ENCODE measurements around the gene SCUBE1. TPM values are rescaled to one million over a fixed set of nuclear protein-coding genes. Genes with fewer than 3 reads are reported as not detected.

Gene SCUBE1
- polyA plus RNA-seq, 1 of the 3 experiments (the other 2 are of a cell fraction) = 0.56 TPM

DNA sequence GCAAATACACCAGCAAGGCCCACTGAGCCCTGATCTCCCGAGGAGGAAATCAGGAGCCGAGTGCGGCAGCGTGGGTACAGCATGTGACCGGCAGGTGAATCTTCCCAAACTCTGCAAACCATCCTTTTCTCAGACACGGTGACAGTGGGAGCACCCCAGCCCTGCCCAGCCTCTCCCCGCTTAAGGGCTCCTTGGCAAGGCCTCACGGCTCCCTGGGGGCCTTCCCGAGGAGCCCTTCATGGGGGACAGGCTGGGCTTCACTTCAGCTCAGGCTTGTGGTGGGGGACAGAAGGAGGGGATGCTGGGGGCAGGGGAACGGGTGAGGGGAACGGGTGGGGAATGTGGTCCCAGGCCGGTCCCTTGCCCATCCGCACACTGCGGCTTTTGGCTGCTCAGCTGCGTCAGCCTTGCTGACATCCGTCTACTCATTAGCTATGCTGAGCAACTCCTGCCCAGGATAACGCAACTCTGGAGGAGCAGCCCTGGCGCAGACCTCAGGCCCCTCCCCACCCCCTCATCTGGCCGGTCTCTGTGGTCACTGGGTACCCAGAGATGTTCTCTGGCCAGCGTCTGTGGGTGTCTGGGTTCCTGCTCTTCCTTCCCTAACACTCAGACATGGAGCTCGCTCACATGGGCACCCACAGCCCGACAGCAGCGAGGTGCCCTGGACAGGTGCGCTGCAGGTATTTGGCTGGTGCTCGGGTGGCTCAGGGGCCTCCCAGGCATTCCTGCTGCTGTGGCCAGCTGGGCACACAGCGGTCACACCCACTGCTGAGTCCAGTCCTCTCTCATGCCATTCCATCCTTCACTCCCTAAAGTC is 134.3 kb downstream of the SCUBE1 start:
- no peak for DNase-seq
- Histone ChIP-seq H3K4me1 (ENCODE audit: control insufficient read depth in 1 of 2, insufficient read depth in 2 of 2, low read depth in 1 of 2, low read length in 1 of 2) (no peaks in the 10 kb centered on the region), H3K4me2 (no peak overlapping the region), H3K27ac (ENCODE audit: low read depth in 2 of 2, low read length in 1 of 2) (no peak overlapping the region), H3K4me3 (ENCODE audit: low read depth in 2 of 2, low read length in 1 of 2) (no peak overlapping the region), H2AFZ (ENCODE audit: low read depth) (no peak overlapping the region), H3K9me2 (no peaks in the 10 kb centered on the region), H3K36me3 (replicated peaks in 1 of 2; ENCODE audit: control insufficient read depth in 1 of 2, insufficient read depth in 2 of 2, low read length in 1 of 2) (no peaks in the 10 kb centered on the region), H3K9ac (no peak overlapping the region), H3F3A (replicated peaks; ENCODE audit: insufficient read depth) (no peaks in the 10 kb centered on the region), H4K20me1 (ENCODE audit: insufficient read depth) (no peaks in the 10 kb centered on the region), H3K27me3 (ENCODE audit: insufficient read depth) (no peaks in the 10 kb centered on the region), H3K79me2 (ENCODE audit: insufficient read depth) (no peaks in the 10 kb centered on the region), H3K9me3 (no peaks in the 10 kb centered on the region)
- TF ChIP-seq CHD2 (IDR thresholded peaks at IDR 0.05; ENCODE audit: low read length, partially characterized antibody) (no peak), REST (IDR thresholded peaks at IDR 0.05; ENCODE audit: low read depth, low read length) (no peak), GATA2 (CRISPR knock-in tag; IDR thresholded peaks at IDR 0.05) (no peak), RXRA (IDR thresholded peaks at IDR 0.05; ENCODE audit: borderline replicate concordance, low read depth) (no peak), CTCF (IDR thresholded peaks at IDR 0.05) (no peak), RCOR1 (IDR thresholded peaks at IDR 0.05; ENCODE audit: low read length) (no peak), GABPA (IDR thresholded peaks at IDR 0.05; ENCODE audit: low read depth) (no peak), USF1 (IDR thresholded peaks at IDR 0.05; ENCODE audit: borderline replicate concordance, low read depth) (no peak), EZH2phosphoT487 (IDR thresholded peaks at IDR 0.05; ENCODE audit: borderline replicate concordance, low read depth) (no peak), EP300 (IDR thresholded peaks at IDR 0.05; ENCODE audit: borderline replicate concordance in 1 of 2, low read depth in 1 of 2, low read length in 1 of 2) (no peak), MEF2A (IDR thresholded peaks at IDR 0.05; ENCODE audit: borderline replicate concordance, low read depth) (no peak), RFX5 (IDR thresholded peaks at IDR 0.05; ENCODE audit: low read length) (no peak), IRF3 (IDR thresholded peaks at IDR 0.05; ENCODE audit: low read depth, low read length) (no peak), FOXJ3 (CRISPR knock-in tag; IDR thresholded peaks at IDR 0.05) (no peak), RAD21 (IDR thresholded peaks at IDR 0.05; ENCODE audit: low read length) (no peak)
- TF ChIP-seq, protein P1, sequence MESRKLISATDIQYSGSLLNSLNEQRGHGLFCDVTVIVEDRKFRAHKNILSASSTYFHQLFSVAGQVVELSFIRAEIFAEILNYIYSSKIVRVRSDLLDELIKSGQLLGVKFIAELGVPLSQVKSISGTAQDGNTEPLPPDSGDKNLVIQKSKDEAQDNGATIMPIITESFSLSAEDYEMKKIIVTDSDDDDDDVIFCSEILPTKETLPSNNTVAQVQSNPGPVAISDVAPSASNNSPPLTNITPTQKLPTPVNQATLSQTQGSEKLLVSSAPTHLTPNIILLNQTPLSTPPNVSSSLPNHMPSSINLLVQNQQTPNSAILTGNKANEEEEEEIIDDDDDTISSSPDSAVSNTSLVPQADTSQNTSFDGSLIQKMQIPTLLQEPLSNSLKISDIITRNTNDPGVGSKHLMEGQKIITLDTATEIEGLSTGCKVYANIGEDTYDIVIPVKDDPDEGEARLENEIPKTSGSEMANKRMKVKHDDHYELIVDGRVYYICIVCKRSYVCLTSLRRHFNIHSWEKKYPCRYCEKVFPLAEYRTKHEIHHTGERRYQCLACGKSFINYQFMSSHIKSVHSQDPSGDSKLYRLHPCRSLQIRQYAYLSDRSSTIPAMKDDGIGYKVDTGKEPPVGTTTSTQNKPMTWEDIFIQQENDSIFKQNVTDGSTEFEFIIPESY (IDR thresholded peaks at IDR 0.05; ENCODE audit: borderline replicate concordance, low read depth) = no peak
- 65% methylated on average over 5 of the region's 26 CpGs for WGBS (ENCODE audit: low lambda C conversion rate)
- POLR2A ChIA-PET = no interaction called here
- CTCF ChIA-PET = no interaction called here

Measured in SK-N-SH (cell line).